NCI-H146 treated with DMSO at 0.1 percent for 48 hours (cell line): ENCODE results near the gene SCAF8.
"Not testable (repeated sequence)": the region's sequence is repeated elsewhere in the genome, so short reads cannot be mapped to it uniquely, and the experiment has no call there.

Experiments used
- DNase-seq: peaks from one replicate; lab custom pipeline; 2025; ENCODE audit not compliant: unreplicated experiment; lab: John Stamatoyannopoulos, UW

Gene SCAF8

GRCh38 chr6:154779157-154779556, 45.9 kb downstream of the SCAF8 start:
- DNase-seq = not testable (repeated sequence)

GRCh38 chr6:154782193-154782592, 49.0 kb downstream of the SCAF8 start:
- no peak for DNase-seq

DNA sequence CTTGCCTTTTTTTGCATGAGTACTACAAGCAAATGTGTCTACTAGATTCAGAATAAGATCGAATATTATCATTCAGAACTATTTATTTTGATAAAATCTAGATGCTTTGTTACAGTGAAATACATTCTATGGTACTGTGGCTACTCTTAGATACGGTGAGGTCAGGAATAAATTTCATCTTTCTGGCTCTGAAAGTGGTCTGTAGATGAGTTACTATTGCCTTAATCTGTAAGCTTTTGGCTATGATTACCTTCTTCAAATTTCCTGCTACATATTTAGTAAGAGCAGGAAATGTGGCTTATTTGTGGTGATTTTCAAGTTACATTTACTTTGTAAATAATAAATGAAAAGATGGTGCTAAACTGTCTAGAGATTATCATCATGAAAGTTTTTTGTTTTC, 50.0 kb downstream of the SCAF8 start:
- DNase-seq = no peak

DNA sequence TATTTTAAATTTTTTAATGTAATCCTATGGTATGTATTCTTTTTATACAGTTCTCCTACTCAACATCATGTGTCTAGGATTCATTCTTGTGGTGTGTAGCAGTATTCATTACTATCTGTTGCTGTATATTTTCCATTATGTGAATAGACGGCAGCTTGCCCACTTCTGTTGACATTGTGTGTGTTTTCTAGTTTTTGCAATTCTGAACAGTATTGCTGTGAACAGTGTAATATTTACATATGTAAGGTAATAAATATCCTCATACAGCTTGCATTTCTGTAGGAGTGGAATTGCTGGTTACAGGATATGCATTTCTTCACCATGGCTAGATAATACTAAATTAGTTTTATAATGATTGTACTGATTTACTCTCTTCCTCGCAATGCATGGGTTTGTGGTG, 51.9 kb downstream of the SCAF8 start:
- no peak for DNase-seq

GRCh38 chr6:154786144-154786868, 53.1 kb downstream of the SCAF8 start:
- DNase-seq = no peak

GRCh38 chr6:154791556-154792317, 58.5 kb downstream of the SCAF8 start:
- DNase-seq = no peak

- DNase-seq = no peak
Observed at GRCh38 chr6:154792325-154792724, 59.1 kb downstream of the SCAF8 start.

DNA sequence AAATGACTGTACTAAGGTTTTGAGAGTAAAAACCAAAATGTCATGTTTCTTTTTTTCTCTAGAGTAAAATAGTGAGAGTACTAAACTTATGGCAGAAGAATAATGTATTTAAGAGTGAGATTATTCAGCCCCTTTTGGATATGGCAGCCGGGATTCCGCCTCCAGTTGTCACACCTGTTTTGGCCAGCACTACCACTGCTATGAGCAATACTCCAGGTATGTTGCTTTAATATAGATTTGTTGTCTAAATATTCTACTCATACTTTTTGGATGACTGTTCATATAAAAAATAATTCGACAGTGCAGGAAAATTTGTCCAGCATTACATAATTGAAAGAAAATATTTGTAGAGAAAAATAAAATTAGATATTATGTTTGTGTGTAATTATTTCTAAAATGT, 59.5 kb downstream of the SCAF8 start:
- DNase-seq = no peak

GRCh38 chr6:154796484-154796883, 63.3 kb downstream of the SCAF8 start:
- DNase-seq = no peak

- DNase-seq = no peak
Observed at GRCh38 chr6:154797857-154798256, 64.6 kb downstream of the SCAF8 start.

DNA sequence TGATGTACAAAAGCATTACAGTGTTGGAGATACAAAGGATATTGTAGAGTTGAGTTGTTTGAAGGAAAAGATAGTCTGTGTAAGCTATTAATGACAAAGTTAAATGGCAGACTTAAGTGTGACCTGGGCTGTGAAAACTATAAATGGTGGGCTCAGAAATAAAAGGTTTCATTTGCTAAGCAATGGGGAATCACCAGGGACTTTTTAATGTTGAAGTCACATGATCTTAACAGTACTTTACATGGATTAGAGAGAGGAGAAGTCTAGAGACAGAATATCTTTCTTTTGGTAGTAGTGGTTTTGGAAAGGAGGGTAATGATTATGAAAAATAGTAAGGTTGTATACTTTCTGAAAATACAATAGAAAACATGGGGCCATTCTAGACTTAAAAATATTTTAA, 67.1 kb downstream of the SCAF8 start:
- no peak for DNase-seq

- DNase-seq = peak; percentile 37
Observed at GRCh38 chr6:154805288-154805911, 72.2 kb downstream of the SCAF8 start.

GRCh38 chr6:154806804-154807203, 73.6 kb downstream of the SCAF8 start:
- no peak for DNase-seq

DNA sequence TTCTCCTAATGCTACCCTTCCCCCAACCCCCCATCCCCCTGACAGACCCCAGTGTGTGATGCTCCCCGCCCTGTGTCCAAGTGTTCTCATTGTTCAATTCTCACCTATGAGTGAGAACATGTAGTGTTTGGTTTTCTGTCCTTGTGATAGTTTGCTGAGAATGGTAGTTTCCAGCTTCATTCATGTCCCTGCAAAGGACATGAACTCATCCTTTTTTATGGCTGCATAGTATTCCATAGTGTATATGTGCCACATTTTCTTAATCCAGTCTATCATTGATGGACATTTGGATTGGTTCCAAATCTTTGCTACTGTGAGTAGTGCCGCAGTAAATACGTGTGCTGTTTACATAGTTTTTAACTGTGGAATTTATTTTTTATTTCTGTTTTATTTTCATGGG, 78.4 kb downstream of the SCAF8 start:
- DNase-seq = not testable (repeated sequence)

DNA sequence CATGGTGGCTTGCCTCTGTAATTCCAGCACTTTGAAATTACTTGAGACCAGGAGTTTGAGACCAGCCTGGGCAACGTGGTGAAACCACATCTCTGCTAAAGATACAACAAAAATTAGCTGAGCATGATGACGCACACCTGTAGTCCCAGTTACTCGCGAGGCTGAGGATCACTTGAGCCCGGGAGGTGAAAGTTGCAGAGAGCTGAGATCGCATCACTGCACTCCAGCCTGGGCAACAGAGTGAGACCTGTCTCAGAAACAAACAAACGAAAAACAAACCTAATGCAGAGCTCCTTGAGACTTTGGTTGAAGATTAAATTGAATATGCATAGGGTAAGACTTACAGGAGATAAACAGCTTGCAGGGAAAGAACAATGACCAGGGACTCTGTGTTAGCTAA, 80.8 kb downstream of the SCAF8 start:
- DNase-seq = no peak

GRCh38 chr6:154815938-154816820, 83.0 kb downstream of the SCAF8 start:
- DNase-seq = no peak

GRCh38 chr6:154821099-154821498, 87.9 kb downstream of the SCAF8 start:
- no peak for DNase-seq

DNA sequence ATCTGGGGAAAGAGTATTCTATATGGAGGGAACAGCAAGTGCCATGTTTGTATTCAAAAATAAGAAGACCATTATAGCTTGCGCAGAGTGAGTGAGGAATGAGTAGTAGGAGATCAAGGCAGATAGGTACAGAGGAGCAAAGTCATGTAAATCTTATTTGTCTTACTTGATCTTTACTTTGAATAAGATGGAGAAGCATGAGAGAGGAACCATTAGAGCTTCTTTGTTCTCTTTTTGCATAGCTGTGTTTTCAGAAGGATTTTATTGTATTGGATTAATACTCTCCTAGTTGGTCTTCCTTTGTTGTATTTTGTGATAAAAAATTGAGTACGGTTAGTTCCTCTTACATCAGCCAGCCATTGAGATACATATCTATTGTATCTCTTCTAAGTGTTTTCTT, 88.4 kb downstream of the SCAF8 start:
- no peak for DNase-seq

- DNase-seq = no peak
Observed at GRCh38 chr6:154822947-154823558, 89.8 kb downstream of the SCAF8 start.

DNA sequence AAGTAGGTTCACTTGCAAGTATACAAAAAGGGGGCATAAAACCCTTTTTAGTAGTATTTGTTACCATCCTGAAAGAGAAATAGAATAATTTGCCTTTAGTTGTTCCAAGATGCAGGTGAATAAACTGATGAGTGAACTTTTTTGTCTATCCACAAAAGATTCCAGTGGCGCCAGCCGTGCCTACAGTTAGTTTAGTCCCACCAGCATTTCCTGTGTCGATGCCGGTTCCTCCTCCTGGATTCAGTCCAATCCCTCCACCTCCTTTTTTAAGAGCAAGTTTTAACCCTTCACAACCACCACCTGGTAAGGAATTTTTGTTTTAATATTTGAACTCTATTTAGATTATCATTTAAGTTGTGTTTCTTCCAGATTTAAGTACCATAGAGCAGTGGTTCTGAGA, 90.9 kb downstream of the SCAF8 start:
- peak; percentile 36 for DNase-seq

- no peak for DNase-seq
Observed at GRCh38 chr6:154829970-154830369, 96.8 kb downstream of the SCAF8 start.
